ENCODE data around the gene ITGB6. TPM values are rescaled to one million over a fixed set of nuclear protein-coding genes. Genes with fewer than 3 reads are reported as not detected.
"Not testable (repeated sequence)": the region's sequence is repeated elsewhere in the genome, so short reads cannot be mapped to it uniquely, and the experiment has no call there.

The ITGB6 gene
- total and polyA plus RNA-seq, 4 donors = 0.06 to 1.4 (median 0.25) TPM

- no peaks in the 10 kb centered on the region for H3K9me3 ChIP-seq (ENCODE audit: control insufficient read depth, insufficient read depth, low read length)
- H3K27ac ChIP-seq (ENCODE audit: low read depth, low read length) = no peak overlapping the region
- H3K4me1 ChIP-seq (ENCODE audit: control insufficient read depth, insufficient read depth, low read length) = no peaks in the 10 kb centered on the region
- no peaks in the 10 kb centered on the region for H3K27me3 ChIP-seq (ENCODE audit: control insufficient read depth, insufficient read depth, low read length)
- no peak for DNase-seq (ENCODE audit: low read depth in 4 of 6, low spot score in 6 of 6)
- no peaks in the 10 kb centered on the region for H3K36me3 ChIP-seq (ENCODE audit: control insufficient read depth, insufficient read depth, low read length)
- H3K4me3 ChIP-seq (ENCODE audit: low read depth, low read length) = no peak overlapping the region
- no CpG with 5 or more reads among the region's 1 CpG for WGBS (ENCODE audit: insufficient coverage)
These were observed 1.0 kb downstream of the ITGB6 start for GRCh38 chr2:160199053-160199452.

- Histone ChIP-seq H3K9me3 (ENCODE audit: control insufficient read depth, insufficient read depth, low read length) (no peaks in the 10 kb centered on the region), H3K4me1 (ENCODE audit: control insufficient read depth, insufficient read depth, low read length) (no peaks in the 10 kb centered on the region), H3K27ac (ENCODE audit: low read depth, low read length) (no peak overlapping the region), H3K4me3 (ENCODE audit: low read depth, low read length) (no peak overlapping the region), H3K27me3 (ENCODE audit: control insufficient read depth, insufficient read depth, low read length) (no peaks in the 10 kb centered on the region), H3K36me3 (ENCODE audit: control insufficient read depth, insufficient read depth, low read length) (no peaks in the 10 kb centered on the region)
- 100% methylated on average over 1 of the region's 2 CpGs for WGBS (ENCODE audit: insufficient coverage)
- DNase-seq (ENCODE audit: low read depth in 4 of 6, low spot score in 6 of 6) = no peak
These were observed 2.5 kb downstream of the ITGB6 start for GRCh38 chr2:160197587-160197986.

- no peaks in the 10 kb centered on the region for H3K36me3 ChIP-seq (ENCODE audit: control insufficient read depth, insufficient read depth, low read length)
- WGBS (ENCODE audit: insufficient coverage) = 93% methylated on average over 5 of the region's 5 CpGs
- no peaks in the 10 kb centered on the region for H3K27me3 ChIP-seq (ENCODE audit: control insufficient read depth, insufficient read depth, low read length)
- no peaks in the 10 kb centered on the region for H3K9me3 ChIP-seq (ENCODE audit: control insufficient read depth, insufficient read depth, low read length)
- DNase-seq (ENCODE audit: low read depth in 4 of 6, low spot score in 6 of 6) = no peak
- H3K4me1 ChIP-seq (ENCODE audit: control insufficient read depth, insufficient read depth, low read length) = no peaks in the 10 kb centered on the region
- no peak overlapping the region for H3K27ac ChIP-seq (ENCODE audit: low read depth, low read length)
- no peak overlapping the region for H3K4me3 ChIP-seq (ENCODE audit: low read depth, low read length)
These were observed 5.1 kb downstream of the ITGB6 start for GRCh38 chr2:160194946-160195345.

GRCh38 chr2:160194351-160194750 is 5.7 kb downstream of the ITGB6 start:
- DNase-seq (ENCODE audit: low read depth in 4 of 6, low spot score in 6 of 6) = no peak
- Histone ChIP-seq H3K27ac (ENCODE audit: low read depth, low read length) (no peak overlapping the region), H3K4me3 (ENCODE audit: low read depth, low read length) (no peak overlapping the region), H3K9me3 (ENCODE audit: control insufficient read depth, insufficient read depth, low read length) (no peaks in the 10 kb centered on the region), H3K27me3 (ENCODE audit: control insufficient read depth, insufficient read depth, low read length) (no peaks in the 10 kb centered on the region), H3K36me3 (ENCODE audit: control insufficient read depth, insufficient read depth, low read length) (no peaks in the 10 kb centered on the region), H3K4me1 (ENCODE audit: control insufficient read depth, insufficient read depth, low read length) (no peaks in the 10 kb centered on the region)
- no CpG with 5 or more reads among the region's 2 CpGs for WGBS (ENCODE audit: insufficient coverage)

GRCh38 chr2:160181146-160181836 is 18.8 kb downstream of the ITGB6 start:
- DNase-seq (ENCODE audit: low read depth in 4 of 6, low spot score in 6 of 6) = not testable (repeated sequence)

GRCh38 chr2:160180690-160181089 is 19.4 kb downstream of the ITGB6 start:
- H3K4me1 ChIP-seq (ENCODE audit: control insufficient read depth, insufficient read depth, low read length); H3K27me3 ChIP-seq (ENCODE audit: control insufficient read depth, insufficient read depth, low read length); H3K36me3 ChIP-seq (ENCODE audit: control insufficient read depth, insufficient read depth, low read length); H3K4me3 ChIP-seq (ENCODE audit: low read depth, low read length); H3K27ac ChIP-seq (ENCODE audit: low read depth, low read length); DNase-seq (ENCODE audit: low read depth in 4 of 6, low spot score in 6 of 6); H3K9me3 ChIP-seq (ENCODE audit: control insufficient read depth, insufficient read depth, low read length): not testable (repeated sequence)
- 100% methylated on average over 6 of the region's 7 CpGs for WGBS (ENCODE audit: insufficient coverage)

More at GRCh38 chr2:160181146-160181836, 18.8 kb downstream of the ITGB6 start:
- not testable (repeated sequence) for H3K9me3 ChIP-seq (ENCODE audit: control insufficient read depth, insufficient read depth, low read length); H3K36me3 ChIP-seq (ENCODE audit: control insufficient read depth, insufficient read depth, low read length); H3K27me3 ChIP-seq (ENCODE audit: control insufficient read depth, insufficient read depth, low read length); H3K4me1 ChIP-seq (ENCODE audit: control insufficient read depth, insufficient read depth, low read length); H3K4me3 ChIP-seq (ENCODE audit: low read depth, low read length); H3K27ac ChIP-seq (ENCODE audit: low read depth, low read length)
- WGBS (ENCODE audit: insufficient coverage) = 50% methylated on average over 8 of the region's 11 CpGs

- Histone ChIP-seq H3K27me3 (ENCODE audit: control insufficient read depth, insufficient read depth, low read length) (no peaks in the 10 kb centered on the region), H3K4me1 (ENCODE audit: control insufficient read depth, insufficient read depth, low read length) (no peaks in the 10 kb centered on the region), H3K9me3 (ENCODE audit: control insufficient read depth, insufficient read depth, low read length) (no peaks in the 10 kb centered on the region), H3K4me3 (ENCODE audit: low read depth, low read length) (no peak overlapping the region), H3K27ac (ENCODE audit: low read depth, low read length) (no peak overlapping the region), H3K36me3 (ENCODE audit: control insufficient read depth, insufficient read depth, low read length) (no peaks in the 10 kb centered on the region)
- no peak for DNase-seq (ENCODE audit: low read depth in 4 of 6, low spot score in 6 of 6)
These were observed 19.9 kb downstream of the ITGB6 start for GRCh38 chr2:160180172-160180571.

GRCh38 chr2:160175169-160176134 is 24.6 kb downstream of the ITGB6 start:
- Histone ChIP-seq H3K9me3 (ENCODE audit: control insufficient read depth, insufficient read depth, low read length) (no peaks in the 10 kb centered on the region), H3K27ac (ENCODE audit: low read depth, low read length) (no peak overlapping the region), H3K36me3 (ENCODE audit: control insufficient read depth, insufficient read depth, low read length) (no peaks in the 10 kb centered on the region), H3K4me1 (ENCODE audit: control insufficient read depth, insufficient read depth, low read length) (no peaks in the 10 kb centered on the region), H3K4me3 (ENCODE audit: low read depth, low read length) (no peak overlapping the region), H3K27me3 (ENCODE audit: control insufficient read depth, insufficient read depth, low read length) (no peaks in the 10 kb centered on the region)
- 68% methylated on average over 3 of the region's 8 CpGs for WGBS (ENCODE audit: insufficient coverage)
- DNase-seq (ENCODE audit: low read depth in 4 of 6, low spot score in 6 of 6) = peak in 1 of 6 donors; percentile 42

GRCh38 chr2:160174322-160174721 is 25.8 kb downstream of the ITGB6 start:
- 78% methylated on average over 1 of the region's 3 CpGs for WGBS (ENCODE audit: insufficient coverage)
- H3K4me1 ChIP-seq (ENCODE audit: control insufficient read depth, insufficient read depth, low read length) = no peaks in the 10 kb centered on the region
- no peak overlapping the region for H3K4me3 ChIP-seq (ENCODE audit: low read depth, low read length)
- no peaks in the 10 kb centered on the region for H3K9me3 ChIP-seq (ENCODE audit: control insufficient read depth, insufficient read depth, low read length)
- DNase-seq (ENCODE audit: low read depth in 4 of 6, low spot score in 6 of 6) = no peak
- H3K27ac ChIP-seq (ENCODE audit: low read depth, low read length) = no peak overlapping the region
- no peaks in the 10 kb centered on the region for H3K27me3 ChIP-seq (ENCODE audit: control insufficient read depth, insufficient read depth, low read length)
- no peaks in the 10 kb centered on the region for H3K36me3 ChIP-seq (ENCODE audit: control insufficient read depth, insufficient read depth, low read length)

GRCh38 chr2:160169988-160170387 is 30.1 kb downstream of the ITGB6 start:
- no peak for DNase-seq (ENCODE audit: low read depth in 4 of 6, low spot score in 6 of 6)
- no peaks in the 10 kb centered on the region for H3K36me3 ChIP-seq (ENCODE audit: control insufficient read depth, insufficient read depth, low read length)

More at GRCh38 chr2:160169988-160170387, 30.1 kb downstream of the ITGB6 start:
- H3K4me3 ChIP-seq (ENCODE audit: low read depth, low read length) = no peak overlapping the region
- H3K27ac ChIP-seq (ENCODE audit: low read depth, low read length) = no peak overlapping the region
- no peaks in the 10 kb centered on the region for H3K9me3 ChIP-seq (ENCODE audit: control insufficient read depth, insufficient read depth, low read length)
- H3K4me1 ChIP-seq (ENCODE audit: control insufficient read depth, insufficient read depth, low read length) = no peaks in the 10 kb centered on the region
- H3K27me3 ChIP-seq (ENCODE audit: control insufficient read depth, insufficient read depth, low read length) = no peaks in the 10 kb centered on the region

Measured in spinal cord (tissue), 10 donors.